Activated T-helper 9 cell treated with anti-CD3 and anti-CD28 coated beads, Interleukin-2, amount 50 U/mL, for 16 hours (primary cell): Measurements from ENCODE around the gene CA9.
"Not testable (repeated sequence)": the region's sequence is repeated elsewhere in the genome, so short reads cannot be mapped to it uniquely, and the experiment has no call there.

Experiments
- DNase-seq: peaks from one replicate; pipeline ENCODE4 v3.0.0-alpha.2; 2020; ENCODE audit warnings: low read depth

CA9 gene

DNA sequence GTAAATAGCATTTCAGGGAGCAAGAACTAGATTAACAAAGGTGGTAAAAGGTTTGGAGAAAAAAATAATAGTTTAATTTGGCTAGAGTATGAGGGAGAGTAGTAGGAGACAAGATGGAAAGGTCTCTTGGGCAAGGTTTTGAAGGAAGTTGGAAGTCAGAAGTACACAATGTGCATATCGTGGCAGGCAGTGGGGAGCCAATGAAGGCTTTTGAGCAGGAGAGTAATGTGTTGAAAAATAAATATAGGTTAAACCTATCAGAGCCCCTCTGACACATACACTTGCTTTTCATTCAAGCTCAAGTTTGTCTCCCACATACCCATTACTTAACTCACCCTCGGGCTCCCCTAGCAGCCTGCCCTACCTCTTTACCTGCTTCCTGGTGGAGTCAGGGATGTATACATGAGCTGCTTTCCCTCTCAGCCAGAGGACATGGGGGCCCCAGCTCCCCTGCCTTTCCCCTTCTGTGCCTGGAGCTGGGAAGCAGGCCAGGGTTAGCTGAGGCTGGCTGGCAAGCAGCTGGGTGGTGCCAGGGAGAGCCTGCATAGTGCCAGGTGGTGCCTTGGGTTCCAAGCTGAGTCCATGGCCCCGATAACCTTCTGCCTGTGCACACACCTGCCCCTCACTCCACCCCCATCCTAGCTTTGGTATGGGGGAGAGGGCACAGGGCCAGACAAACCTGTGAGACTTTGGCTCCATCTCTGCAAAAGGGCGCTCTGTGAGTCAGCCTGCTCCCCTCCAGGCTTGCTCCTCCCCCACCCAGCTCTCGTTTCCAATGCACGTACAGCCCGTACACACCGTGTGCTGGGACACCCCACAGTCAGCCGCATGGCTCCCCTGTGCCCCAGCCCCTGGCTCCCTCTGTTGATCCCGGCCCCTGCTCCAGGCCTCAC is at the start of gene CA9:
Gene CA9, plus strand, starts transcription at position 797 of the 893 bp plus-strand sequence. Its CDS starts 32 bp downstream, at position 829.
- no peak for DNase-seq

- no peak for DNase-seq
Observed at GRCh38 chr9:35627575-35627974, 46.2 kb upstream of the CA9 start.

DNA sequence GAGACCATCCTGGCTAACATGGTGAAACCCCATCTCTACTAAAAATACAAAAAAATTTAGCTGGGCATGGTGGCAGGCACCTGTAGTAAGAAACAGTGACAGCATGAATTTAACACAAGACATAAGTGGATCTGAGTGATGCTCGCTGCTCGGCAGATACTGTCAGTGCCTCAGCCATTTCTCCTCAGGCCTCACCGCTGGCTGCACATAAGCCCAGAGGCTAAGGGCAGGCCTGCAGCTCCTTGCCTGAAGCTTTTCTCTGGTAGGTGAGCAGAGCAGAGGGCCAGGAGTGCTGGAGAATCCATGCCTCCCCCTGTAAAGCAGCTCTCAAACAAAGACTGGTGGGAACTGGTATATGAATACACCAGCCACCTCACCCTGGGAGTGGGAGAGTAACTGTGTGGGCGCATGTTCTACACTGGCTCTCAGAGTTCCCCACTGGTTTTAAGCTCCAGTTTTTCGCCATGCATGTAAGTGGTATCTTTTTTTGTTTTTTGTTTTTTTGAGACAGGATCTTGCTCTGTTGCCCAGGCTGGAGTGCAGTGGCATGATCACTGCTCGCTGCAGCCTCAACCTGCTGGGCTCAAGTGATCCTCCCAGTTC is 45.2 kb upstream of the CA9 start:
- DNase-seq: no peak

- DNase-seq: no peak
Observed at GRCh38 chr9:35629597-35629996, 44.1 kb upstream of the CA9 start.

DNA sequence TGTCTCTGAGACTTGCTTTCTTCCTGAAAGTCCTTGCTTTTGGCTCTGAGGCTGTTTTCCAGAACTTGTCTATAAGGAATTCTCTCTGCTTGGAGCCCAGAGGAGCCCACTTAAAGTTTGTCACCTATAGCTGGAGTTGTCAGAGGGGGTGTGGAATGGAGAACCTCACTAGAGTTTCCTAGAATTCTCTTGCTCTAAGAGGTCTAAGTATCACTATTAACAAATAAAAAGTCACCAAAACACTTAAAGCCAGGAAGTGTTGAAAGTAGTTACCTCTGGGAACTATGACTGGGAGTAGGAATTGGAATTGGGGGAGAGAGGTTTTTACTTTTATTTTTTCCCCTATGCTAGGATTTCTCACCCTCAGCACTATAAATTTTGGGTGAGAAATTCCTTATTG is 38.0 kb upstream of the CA9 start:
- DNase-seq: no peak

DNA sequence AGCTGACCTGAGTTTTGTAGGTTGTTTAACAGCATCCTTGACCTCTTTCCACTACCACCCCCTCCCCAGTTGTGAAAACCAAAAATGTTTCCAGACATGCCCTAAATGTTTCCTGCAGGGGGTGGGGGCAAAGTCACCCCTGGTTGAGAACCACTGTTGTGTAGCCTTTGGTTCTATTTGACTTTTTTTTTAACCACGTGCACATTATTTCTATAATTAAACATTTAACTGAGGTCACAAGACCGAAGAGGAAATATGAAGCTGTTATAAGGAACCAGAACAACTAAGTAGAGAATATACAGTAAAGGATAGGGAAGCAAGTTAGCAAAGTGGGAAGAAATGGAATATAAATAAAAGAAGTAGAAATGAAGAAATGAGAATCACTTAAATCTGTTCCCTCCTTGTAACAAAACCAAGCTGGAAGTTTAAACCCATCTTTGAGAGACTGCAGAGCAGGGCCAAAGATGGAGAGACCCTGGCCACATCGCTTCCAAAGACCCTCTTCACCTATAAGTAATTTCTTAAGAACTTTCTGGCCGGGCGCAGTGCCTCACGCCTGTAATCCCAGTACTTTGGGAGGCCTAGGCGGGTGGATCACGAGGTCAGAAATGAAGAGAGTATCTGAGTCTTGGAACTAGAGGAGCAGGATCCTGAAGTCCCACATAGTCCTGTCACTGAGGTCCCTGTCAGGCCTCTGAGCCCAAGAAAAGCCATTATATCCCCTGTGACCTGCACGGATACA is 37.4 kb upstream of the CA9 start:
- DNase-seq: no peak

DNA sequence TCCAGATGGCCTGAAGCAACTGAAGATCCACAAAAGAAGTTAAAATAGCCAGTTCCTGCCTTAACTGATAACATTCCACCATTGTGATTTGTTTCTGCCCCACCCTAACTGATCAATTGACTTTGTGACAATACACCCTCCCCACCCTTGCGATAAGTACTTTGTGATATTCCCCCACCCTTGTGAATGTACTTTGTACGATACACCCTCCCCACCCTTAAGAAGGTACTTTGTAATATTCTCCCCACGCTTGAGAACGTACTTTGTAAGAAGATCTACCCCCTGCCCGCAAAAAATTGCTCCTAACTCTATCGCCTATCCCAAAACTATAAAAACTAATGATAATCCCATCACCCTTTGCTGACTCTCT is 36.9 kb upstream of the CA9 start:
- not testable (repeated sequence) for DNase-seq

- not testable (repeated sequence) for DNase-seq
Observed at GRCh38 chr9:35637427-35637955, 36.2 kb upstream of the CA9 start.

DNA sequence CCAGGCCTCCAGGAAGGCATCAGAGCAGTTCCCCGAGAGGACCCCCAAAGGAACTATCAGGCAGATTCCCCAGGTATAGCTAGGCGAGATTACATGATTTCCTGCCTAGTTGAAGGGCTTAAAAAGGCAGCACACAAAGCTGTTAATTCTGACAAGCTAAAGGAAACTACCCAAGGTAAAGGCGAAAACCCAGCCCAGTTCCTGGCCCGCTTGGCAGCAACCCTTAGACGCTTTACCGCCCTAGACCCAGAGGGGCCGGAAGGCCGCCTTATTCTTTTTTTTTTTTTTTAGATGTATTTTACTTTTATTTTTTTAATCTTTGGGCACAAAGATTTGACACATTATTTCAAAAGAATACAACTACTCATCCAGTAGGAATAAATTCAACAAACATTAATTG is 35.0 kb upstream of the CA9 start:
- DNase-seq: not testable (repeated sequence)

DNA sequence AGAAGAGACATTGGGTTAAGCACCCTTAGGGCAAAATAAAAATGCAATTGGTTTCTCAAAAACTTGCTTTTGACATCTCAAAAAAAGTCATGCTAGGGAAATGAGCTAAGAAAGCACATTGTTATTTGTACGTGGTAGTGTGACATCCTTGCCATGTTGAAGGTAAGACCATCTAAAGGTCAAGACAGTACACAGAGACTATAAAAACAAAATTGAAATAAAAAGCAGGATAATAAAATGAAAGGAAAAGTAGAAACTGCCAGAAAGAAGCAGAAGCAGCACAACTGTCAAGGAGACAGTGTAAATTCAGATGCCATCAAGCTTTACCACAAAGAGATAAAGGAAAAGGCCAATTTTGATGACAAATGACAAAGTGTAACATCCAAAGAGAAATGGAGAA is 34.5 kb upstream of the CA9 start:
- not testable (repeated sequence) for DNase-seq

DNA sequence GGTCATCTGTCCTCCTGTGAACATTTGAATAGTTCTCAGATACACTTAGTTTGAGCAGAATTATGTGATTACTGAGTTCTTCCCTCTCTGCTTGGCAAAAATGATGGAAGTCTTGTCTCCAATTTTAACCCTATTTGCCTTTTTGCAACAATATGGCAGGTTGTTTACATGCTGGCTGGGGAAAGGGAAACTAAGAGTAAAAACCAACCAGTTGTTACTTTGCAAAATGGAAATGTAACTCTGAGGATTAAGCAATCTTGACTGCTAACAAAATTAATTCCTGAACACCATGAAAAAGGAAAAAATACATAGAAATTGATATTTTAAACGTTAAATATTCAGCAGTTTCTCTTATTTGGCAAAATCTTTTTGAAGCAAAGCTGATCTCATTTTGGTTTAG is 34.1 kb upstream of the CA9 start:
- no peak for DNase-seq

- not testable (repeated sequence) for DNase-seq
Observed at GRCh38 chr9:35640431-35640830, 33.3 kb upstream of the CA9 start.

DNA sequence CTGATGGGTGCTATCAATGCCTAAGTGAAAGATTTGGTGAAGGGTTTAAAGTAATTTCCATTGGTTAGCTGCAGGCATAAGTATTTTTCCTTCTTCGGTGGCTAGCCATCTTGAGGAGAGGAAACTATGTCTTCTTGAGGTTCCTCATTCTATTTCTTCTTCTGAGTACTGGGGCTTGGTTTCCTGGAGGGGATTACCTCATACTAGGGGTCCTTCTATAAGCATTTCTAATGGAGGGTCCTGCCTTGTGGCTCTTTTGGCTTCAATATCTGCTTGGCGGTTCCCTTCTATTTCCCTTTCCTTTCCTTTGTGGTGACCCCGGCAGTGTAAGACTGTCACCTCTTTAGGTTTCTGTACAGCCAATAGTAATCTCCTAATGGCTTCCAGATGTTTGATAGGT is 32.2 kb upstream of the CA9 start:
- DNase-seq: not testable (repeated sequence)

DNA sequence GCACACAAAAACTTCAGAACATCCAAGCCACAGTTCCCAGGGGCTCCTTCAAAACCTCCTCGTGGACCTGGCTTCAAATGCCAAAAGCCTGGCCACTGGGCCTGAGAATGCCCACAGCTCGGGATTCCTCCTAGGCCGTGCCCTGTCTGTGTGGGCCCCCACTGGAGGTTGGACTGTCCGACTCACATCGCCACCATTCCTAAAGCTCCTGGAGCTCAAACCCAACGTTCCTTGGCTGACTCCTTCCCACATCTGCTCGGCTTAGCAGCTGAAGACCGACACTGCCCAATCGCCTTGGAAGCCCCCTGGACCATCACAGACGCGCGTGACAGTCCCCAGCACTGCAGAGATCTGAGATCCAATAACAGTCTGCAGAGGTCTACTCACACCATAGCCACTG is 30.7 kb upstream of the CA9 start:
- no peak for DNase-seq

DNA sequence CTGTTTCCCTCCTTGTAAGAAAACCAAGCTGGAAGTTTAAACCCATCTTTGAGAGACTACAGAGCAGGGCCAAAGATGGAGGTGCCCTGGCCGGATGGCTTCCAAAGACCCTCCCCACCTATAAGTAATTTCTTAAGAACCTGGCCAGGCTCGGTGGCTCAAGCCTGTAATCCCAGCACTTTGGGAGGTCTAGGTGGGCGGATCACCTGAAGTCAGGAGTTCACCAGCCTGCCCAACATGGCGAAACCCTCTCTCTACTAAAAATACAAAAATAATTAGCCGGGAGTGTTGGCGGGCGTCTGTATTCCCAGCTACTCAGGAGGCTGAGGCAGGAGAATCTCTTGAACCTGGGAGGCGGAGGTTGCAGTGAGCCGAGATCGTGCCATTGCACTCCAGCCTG is 28.0 kb upstream of the CA9 start:
- DNase-seq: not testable (repeated sequence)

- no peak for DNase-seq
Observed at GRCh38 chr9:35646153-35646532, 27.6 kb upstream of the CA9 start.

GRCh38 chr9:35646533-35647265 is 27.0 kb upstream of the CA9 start:
- peak; percentile 89 for DNase-seq

DNA sequence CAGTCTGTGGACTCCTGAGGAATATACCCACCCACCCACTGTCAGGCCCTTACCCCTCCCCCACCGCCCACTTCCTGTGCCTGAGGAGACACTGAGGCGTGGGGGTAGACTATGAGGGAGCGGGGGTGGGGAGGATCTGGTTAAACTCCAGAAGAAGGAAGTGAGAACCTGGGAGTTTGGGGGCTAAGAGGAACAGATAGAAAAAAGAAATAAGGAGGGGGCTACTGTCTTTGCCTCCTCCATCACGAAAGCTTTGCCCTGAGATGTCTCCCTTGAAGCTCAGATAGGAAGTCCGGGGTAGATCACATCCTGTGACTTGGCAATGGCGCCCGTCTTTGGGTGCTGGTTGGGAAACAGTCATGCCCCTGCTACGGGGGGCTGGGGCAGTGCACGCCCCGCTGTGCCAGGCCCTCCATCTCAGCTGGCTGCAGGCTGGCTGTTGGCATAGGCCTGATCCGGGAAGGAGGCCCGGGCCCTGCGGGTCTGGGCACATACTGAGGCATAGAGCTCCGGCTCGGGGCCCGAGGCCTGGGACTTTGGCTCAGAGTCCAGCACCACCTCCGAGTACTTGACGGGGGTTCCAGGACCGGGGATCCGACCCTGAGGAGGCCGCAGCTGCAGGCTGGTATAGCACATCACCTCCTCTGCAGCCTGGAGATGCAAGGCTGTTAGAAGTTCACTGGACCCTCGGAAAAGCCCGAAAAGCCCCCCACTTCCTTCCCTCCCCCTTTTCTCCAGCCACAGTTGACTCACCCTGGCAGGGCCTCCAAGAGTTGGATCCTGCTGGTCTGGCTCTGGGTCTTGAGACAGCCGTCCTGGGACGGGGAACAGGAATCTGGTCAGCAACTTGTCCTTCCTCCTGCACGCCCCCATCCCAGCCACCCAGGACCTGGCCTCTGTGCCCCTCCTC is 24.0 kb upstream of the CA9 start:
- DNase-seq: no peak

- no peak for DNase-seq
Observed at GRCh38 chr9:35650341-35651158, 23.2 kb upstream of the CA9 start, which contains the start of gene SIT1. TSS of gene SIT1 (minus strand) at chr9:35650931. CDS start at chr9:35650853, 78 bp downstream.
